Activated naive CD8-positive, alpha-beta T cell (primary cell): ENCODE results near the gene IGSF21.

Experiments used
- H3K27ac Mint-ChIP-seq: one replicate; pipeline ENCODE4 v1.8.0; 2021; ENCODE audit warnings: mixed read lengths
- H3K27me3 Mint-ChIP-seq: one replicate; pipeline ENCODE4 v1.8.0; 2021; ENCODE audit warnings: mixed read lengths
- H3K36me3 Mint-ChIP-seq: one replicate; pipeline ENCODE4 v1.8.0; 2021; ENCODE audit warnings: mixed read lengths
- H3K4me1 Mint-ChIP-seq: one replicate; pipeline ENCODE4 v1.8.0; 2021; ENCODE audit warnings: low read depth, mixed read lengths
- H3K4me3 Mint-ChIP-seq: one replicate; pipeline ENCODE4 v1.8.0; 2021; ENCODE audit warnings: mild to moderate bottlenecking, mixed read lengths
- H3K9me3 Mint-ChIP-seq: one replicate; pipeline ENCODE4 v1.8.0; 2021; ENCODE audit warnings: low read depth, mixed read lengths

The IGSF21 gene

DNA sequence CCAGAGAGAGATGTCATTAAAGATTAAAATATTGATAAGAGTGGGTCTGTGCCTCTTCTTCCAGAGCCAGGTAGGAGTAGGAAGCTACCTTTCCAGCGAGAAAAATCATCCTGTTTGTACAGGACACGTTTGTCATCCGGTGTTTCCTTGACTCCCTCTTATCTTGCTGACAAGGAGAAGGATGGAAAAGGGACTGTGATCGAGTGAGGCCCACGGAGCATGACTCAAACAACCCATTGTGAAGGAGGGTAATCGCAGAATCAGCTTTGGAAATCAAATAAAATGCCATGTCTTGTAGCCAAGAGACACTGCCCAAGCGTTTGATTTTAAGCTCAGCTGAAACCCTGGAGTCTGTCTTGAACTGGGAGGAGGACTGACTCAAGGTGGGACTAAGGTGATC lies 97.7 kb downstream of the IGSF21 start:
- no peaks in the 10 kb centered on the region for H3K9me3 Mint-ChIP-seq
- no peak overlapping the region for H3K27ac Mint-ChIP-seq
- H3K36me3 Mint-ChIP-seq: no peaks in the 10 kb centered on the region
- H3K27me3 Mint-ChIP-seq: peaks cover 13% of the 10 kb centered on the region
- H3K4me1 Mint-ChIP-seq: no peaks in the 10 kb centered on the region
- no peak overlapping the region for H3K4me3 Mint-ChIP-seq

DNA sequence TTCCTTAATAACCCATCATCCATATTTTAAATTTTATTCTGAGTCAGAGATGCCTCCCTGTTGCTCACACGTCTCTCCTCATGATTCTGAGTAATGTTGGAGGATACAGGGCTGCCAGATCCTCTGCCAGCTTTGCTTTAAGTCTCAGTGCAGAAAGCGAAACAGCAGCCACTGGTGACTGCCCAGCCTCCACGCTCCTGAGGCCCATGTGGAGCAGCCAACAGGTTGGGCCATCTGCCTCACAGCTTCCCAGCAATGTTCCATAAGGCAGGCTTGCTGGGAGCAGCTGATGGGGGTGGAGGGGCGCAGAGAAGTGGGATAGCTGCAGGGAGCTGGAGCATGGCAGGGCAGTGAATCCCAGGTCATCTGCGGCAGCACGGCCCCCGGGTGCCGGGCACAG lies 104.2 kb downstream of the IGSF21 start:
- Mint-ChIP-seq H3K27me3 (peaks cover 3% of the 10 kb centered on the region), H3K27ac (no peak overlapping the region), H3K4me1 (no peaks in the 10 kb centered on the region), H3K4me3 (no peak overlapping the region), H3K9me3 (no peaks in the 10 kb centered on the region), H3K36me3 (no peaks in the 10 kb centered on the region)

DNA sequence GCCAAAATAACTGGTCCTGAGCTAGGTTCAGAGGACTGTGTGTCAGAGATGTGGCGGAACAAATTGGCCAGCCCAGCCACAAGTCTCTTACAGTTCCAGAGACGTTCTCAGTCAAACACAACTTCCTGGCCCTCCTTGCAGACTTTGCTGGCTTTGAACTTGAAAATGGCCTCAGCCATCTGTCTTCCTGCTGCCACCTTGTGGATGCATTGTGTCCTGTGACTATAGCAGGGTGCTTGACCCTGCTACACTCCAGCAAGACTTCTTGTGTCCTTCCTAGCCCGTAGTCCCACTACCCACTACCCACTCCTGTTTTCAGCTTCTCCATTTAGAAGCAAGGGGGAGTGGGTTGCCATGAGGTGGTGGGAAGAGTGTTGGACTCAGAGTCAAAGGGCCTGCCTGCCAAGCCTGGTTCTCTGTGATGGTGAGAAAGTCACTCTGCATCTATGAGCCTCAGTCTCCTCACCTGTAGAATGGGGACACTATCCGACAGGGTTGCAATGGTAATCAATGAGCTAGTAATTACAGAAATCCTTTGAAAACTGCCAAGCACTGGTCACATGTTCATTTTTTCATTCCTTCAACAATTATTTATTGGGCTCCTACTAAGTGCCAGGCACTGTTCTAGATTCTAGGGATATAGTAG lies 109.9 kb downstream of the IGSF21 start:
- peaks cover 3% of the 10 kb centered on the region for H3K36me3 Mint-ChIP-seq
- H3K9me3 Mint-ChIP-seq: peaks cover 12% of the 10 kb centered on the region
- no peak overlapping the region for H3K27ac Mint-ChIP-seq
- H3K27me3 Mint-ChIP-seq: peaks cover 4% of the 10 kb centered on the region
- H3K4me1 Mint-ChIP-seq: no peaks in the 10 kb centered on the region
- no peak overlapping the region for H3K4me3 Mint-ChIP-seq

DNA sequence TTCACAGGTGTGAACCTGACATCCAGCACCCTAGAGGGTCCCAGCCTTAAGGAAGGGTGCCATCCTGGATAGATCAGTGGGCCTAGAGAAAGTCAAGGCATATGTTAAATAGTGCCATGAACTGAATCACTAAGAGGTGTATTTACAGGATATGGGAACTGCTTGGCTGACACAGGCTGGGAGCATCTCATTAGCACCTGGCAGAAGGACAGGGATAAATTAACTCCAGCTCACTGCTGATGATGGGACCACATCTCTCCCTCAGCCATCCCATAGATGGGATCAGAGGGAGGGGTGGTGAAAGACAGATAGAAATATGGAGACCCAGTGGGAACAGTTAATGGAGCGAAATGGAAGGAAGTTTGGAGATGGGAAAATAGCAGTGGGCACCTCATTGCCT lies 122.0 kb downstream of the IGSF21 start:
- Mint-ChIP-seq H3K9me3 (no peaks in the 10 kb centered on the region), H3K4me1 (no peaks in the 10 kb centered on the region), H3K27ac (no peak overlapping the region), H3K36me3 (no peaks in the 10 kb centered on the region), H3K4me3 (no peak overlapping the region), H3K27me3 (peaks cover 15% of the 10 kb centered on the region)

DNA sequence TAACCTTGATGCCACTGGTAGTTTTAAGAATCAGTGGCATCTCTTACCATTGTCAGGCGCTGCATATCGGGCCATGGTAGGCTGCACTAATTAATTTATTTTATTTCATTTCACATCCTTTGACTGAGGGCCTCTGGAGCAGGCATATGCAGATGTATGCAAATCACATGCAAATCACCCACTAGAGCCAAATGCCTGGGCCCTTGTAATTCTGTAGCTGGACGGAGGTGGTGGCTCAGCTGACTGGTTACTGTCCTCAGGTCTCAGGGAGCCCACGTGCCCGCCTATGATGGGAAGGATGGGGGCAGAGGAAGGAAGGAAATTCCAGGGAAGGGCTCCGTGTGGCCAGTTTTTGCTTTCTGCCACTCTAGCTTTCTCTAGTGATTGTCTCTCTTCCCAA lies 122.7 kb downstream of the IGSF21 start:
- peaks cover 14% of the 10 kb centered on the region for H3K27me3 Mint-ChIP-seq
- no peak overlapping the region for H3K4me3 Mint-ChIP-seq
- no peak overlapping the region for H3K27ac Mint-ChIP-seq
- no peaks in the 10 kb centered on the region for H3K9me3 Mint-ChIP-seq
- H3K4me1 Mint-ChIP-seq: no peaks in the 10 kb centered on the region
- H3K36me3 Mint-ChIP-seq: no peaks in the 10 kb centered on the region

DNA sequence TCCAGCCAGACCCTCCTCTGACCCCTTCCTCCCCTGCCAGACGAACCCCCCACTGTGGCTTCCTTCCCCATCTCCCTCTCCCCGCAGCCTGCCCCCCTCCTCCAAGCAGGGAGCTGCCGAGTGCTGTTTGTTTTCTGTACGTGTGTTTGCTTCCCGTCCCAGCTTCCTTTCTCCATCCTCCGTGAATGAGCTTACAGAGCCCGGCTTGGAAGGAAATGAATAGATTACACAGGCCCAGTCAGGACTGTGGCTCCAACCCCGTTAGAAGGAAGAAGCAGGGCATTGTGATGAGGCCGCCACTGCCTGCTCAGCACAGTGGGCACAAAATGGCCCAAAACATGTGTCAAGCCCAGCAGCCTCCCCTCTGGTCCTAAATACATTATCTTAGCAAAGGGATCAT lies 123.2 kb downstream of the IGSF21 start:
- Mint-ChIP-seq H3K36me3 (no peaks in the 10 kb centered on the region), H3K27me3 (peaks cover 15% of the 10 kb centered on the region), H3K9me3 (no peaks in the 10 kb centered on the region)

DNA sequence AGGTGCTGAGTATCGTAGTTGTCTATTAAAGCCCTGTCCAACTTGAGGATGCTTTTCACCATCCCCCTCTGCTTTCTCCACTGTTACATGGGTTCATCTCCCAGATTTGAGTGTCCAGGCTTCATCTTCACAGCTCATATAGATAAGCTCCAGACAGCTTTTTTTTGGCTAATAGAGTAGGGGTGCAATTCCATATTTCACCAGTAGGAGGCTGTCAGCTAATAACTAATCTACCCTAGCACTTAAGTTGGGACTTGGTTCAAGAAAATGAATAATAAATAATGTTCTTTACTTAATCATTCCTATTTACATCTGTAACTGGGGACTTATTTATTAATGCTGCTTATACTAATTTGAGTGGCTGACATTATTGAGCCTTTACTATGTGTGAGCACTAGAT lies 124.5 kb downstream of the IGSF21 start:
- Mint-ChIP-seq H3K36me3 (no peaks in the 10 kb centered on the region), H3K4me3 (no peak overlapping the region), H3K27me3 (peaks cover 15% of the 10 kb centered on the region), H3K27ac (no peak overlapping the region), H3K4me1 (no peaks in the 10 kb centered on the region), H3K9me3 (peaks cover 6% of the 10 kb centered on the region)

More for the DNA sequence above, 123.2 kb downstream of the IGSF21 start:
- Mint-ChIP-seq H3K4me3 (no peak overlapping the region), H3K27ac (no peak overlapping the region), H3K4me1 (no peaks in the 10 kb centered on the region)

DNA sequence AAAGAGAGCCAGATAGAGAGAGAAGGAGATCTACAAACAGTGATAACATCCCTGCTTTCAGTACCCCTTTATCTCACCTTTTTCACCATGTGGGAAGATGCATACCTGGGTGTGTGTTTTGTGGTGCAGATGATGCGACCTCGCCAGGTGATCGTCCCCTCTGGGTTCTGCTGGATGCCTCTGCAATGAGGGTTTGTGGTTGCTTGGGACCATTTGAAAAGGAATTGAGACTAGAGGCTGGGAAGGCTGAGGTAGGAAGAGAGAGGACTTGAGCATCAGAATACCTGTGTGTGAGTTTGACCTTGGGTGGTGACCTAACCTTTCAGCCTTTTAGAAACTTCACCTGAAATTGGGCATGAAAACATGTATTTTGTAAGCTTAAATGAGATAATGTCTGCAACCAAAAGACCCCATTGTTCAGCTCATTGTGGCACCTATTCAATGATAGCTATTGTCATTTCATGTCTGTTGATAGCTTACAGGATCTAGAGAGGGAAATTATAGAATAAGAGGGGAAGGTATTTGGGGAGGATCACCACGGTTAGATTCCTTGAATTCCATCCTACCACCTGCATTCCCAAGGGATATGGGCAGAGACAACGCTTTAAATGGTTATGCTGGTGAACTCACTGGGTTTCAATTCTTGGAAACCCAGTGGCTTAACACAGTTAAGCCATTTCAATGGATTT lies 125.7 kb downstream of the IGSF21 start:
- Mint-ChIP-seq H3K36me3 (no peaks in the 10 kb centered on the region), H3K9me3 (peaks cover 6% of the 10 kb centered on the region), H3K27me3 (peaks cover 18% of the 10 kb centered on the region), H3K4me1 (no peaks in the 10 kb centered on the region), H3K27ac (no peak overlapping the region), H3K4me3 (no peak overlapping the region)

DNA sequence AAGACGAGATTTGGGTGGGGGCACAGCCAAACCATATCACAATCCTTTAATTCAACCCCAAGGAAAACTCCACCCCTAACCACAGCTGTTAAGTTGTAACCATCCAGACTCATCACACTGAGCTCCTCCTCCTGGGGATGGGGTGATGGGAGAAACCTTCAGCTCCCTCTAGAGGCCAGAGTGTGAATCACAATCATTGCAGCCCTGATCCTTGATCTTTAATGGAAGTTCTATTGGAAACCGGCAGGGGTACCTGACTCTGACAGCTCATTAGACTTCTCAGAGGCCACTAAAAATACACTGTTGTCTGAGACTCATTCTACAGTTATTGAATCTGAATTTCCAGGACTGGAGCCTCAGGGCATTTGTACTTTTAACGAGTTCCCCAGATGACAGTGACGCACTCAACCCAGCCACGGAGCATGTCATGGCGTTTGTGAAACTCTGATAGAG lies 127.2 kb downstream of the IGSF21 start:
- H3K9me3 Mint-ChIP-seq: peaks cover 6% of the 10 kb centered on the region
- H3K27me3 Mint-ChIP-seq: peaks cover 12% of the 10 kb centered on the region
- no peaks in the 10 kb centered on the region for H3K4me1 Mint-ChIP-seq
- H3K36me3 Mint-ChIP-seq: no peaks in the 10 kb centered on the region
- H3K27ac Mint-ChIP-seq: no peak overlapping the region
- no peak overlapping the region for H3K4me3 Mint-ChIP-seq

DNA sequence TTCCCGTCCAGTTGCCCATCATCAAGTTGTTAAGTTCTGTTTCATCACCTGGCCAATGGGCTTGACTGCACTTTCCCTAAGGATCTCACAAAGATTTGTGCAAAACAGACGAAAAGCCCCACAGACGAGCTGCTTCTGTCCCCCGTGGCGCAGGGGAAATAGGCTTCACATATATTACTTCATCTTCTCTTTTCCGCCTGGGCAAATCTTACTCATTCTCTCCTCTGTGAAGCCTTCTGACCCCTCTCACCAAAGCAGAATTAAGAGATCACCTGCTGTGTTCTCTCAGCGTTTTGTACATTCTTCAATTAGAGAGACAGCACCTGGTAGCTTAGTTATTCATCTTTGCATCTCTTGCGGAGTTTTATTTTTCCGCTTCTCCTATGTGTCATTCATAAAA lies 129.8 kb downstream of the IGSF21 start:
- peaks cover 6% of the 10 kb centered on the region for H3K9me3 Mint-ChIP-seq

DNA sequence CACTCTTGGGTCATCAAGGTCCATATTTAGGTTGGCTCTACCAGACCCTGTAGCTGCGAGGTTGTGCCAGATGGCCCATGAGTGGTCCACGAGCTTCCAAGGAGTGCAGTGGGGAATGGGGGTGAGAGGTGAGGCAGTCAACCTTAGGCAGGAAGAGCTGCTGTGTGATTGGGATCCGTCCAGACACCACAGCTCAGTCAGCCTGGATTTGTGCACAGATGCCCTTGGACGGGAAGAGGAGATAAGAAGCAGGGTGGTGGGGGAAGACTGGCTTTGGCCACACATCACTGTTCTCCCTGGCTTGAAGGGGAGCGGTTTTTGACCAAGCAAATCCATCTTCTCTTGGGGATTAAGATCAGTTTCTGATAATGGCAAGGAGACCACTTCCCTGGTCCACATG lies 130.6 kb downstream of the IGSF21 start:
- Mint-ChIP-seq H3K9me3 (peaks cover 6% of the 10 kb centered on the region), H3K4me3 (no peak overlapping the region), H3K27ac (no peak overlapping the region), H3K27me3 (peaks cover 10% of the 10 kb centered on the region), H3K36me3 (no peaks in the 10 kb centered on the region), H3K4me1 (no peaks in the 10 kb centered on the region)

More for the DNA sequence above, 129.8 kb downstream of the IGSF21 start:
- Mint-ChIP-seq H3K27me3 (peaks cover 10% of the 10 kb centered on the region), H3K27ac (no peak overlapping the region), H3K36me3 (no peaks in the 10 kb centered on the region), H3K4me1 (no peaks in the 10 kb centered on the region), H3K4me3 (no peak overlapping the region)

DNA sequence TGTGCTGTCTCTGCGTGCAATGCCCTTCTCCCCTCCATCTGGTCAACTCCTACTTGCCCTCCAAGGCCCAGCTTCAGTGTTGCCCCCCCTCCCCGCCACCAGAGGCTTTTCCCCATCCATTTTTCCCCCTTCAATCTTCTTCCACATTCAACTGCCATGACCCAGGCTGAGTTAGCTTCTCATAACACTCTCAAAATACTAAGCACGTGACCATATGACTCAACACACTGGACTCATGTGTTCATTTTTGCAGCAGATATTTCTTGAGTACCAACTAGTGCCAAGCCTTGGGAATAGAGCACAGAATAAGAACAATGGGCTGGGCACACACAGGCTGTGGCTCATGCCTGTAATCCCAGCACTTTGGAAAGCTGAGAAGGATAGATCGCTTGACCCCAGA lies 132.1 kb downstream of the IGSF21 start:
- no peak overlapping the region for H3K4me3 Mint-ChIP-seq
- H3K27ac Mint-ChIP-seq: no peak overlapping the region
- H3K4me1 Mint-ChIP-seq: no peaks in the 10 kb centered on the region
- H3K9me3 Mint-ChIP-seq: peaks cover 6% of the 10 kb centered on the region
- no peaks in the 10 kb centered on the region for H3K36me3 Mint-ChIP-seq
- peaks cover 8% of the 10 kb centered on the region for H3K27me3 Mint-ChIP-seq

DNA sequence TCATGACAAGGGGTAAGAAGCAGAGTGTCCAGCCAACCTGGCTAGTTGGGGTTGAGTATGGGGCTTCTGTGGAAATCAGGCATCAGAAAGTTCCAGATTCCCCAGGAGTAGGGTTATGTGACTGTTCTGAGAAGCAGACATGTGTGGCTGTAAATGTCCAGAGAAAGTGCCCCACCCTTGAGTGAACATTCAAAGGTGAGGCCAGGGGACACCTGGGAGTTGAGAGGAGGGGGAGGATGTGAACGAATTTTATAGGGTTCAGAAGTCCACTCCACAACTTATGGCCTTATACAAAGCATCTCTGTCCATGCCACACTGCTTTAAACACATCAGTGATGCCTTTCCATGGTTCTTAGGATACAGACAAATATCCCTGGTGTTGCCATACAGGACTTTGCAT lies 133.3 kb downstream of the IGSF21 start:
- no peak overlapping the region for H3K4me3 Mint-ChIP-seq
- no peak overlapping the region for H3K27ac Mint-ChIP-seq
- no peaks in the 10 kb centered on the region for H3K36me3 Mint-ChIP-seq

DNA sequence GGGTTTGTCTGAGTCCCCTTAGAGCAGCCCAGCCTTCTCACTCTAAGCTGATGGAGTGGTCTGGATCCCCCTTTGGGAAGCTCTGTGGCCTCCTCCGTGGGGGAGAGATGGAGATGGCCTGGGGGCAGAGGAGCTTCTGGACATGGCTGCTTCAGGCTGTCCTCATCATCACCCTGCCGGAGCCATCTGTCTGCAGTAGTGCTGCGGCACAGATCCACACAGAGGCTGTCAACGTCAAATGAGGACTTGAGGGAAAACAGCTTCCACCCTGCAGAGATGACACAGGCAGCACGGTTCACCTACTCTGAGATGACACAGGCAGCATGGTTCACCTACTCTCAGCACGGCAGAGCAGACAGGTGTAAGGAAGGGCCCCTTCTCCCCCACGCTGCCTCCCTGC lies 134.3 kb downstream of the IGSF21 start:
- Mint-ChIP-seq H3K4me3 (no peak overlapping the region), H3K9me3 (no peaks in the 10 kb centered on the region), H3K36me3 (no peaks in the 10 kb centered on the region), H3K27ac (no peak overlapping the region), H3K4me1 (no peaks in the 10 kb centered on the region), H3K27me3 (peaks cover 6% of the 10 kb centered on the region)

More for the DNA sequence above, 133.3 kb downstream of the IGSF21 start:
- peaks cover 6% of the 10 kb centered on the region for H3K9me3 Mint-ChIP-seq
- H3K4me1 Mint-ChIP-seq: no peaks in the 10 kb centered on the region
- H3K27me3 Mint-ChIP-seq: peaks cover 6% of the 10 kb centered on the region

DNA sequence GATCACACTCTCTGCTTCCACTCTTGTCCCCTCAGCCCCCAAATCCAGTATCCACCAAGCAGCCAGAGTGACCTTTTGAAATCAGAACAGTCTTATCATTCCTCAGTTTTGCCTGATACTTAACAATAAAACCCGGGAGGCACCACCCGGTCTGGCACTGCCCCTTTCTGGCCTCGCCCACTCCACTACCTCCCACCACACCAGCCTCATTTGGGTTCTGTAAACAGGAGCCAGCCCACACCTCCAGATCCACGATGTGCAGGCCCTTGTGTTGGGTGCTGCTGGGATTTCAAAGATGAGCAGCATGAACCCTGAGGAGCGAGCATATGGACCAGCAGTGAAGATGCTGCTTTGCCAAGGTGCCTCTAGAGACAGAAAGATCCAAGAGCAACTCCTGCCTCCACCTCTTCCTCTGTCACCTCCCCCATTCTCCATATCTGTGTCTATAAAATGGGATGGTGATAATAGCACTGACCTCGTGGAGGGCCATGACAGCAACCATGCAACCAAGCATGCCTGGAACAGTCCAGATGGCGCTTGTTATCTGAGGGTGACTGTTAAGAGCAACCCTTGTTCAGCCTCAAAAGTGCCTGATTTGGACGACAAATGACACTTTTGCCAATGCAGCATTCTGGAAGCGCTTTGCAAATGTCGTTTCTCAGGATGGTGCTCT lies 136.0 kb downstream of the IGSF21 start:
- H3K4me1 Mint-ChIP-seq: no peaks in the 10 kb centered on the region
- H3K9me3 Mint-ChIP-seq: no peaks in the 10 kb centered on the region
- H3K27ac Mint-ChIP-seq: no peak overlapping the region
- no peak overlapping the region for H3K4me3 Mint-ChIP-seq
- peaks cover 7% of the 10 kb centered on the region for H3K27me3 Mint-ChIP-seq
- no peaks in the 10 kb centered on the region for H3K36me3 Mint-ChIP-seq
